ENCODE measurements around the gene LENG1.

The LENG1 gene

DNA sequence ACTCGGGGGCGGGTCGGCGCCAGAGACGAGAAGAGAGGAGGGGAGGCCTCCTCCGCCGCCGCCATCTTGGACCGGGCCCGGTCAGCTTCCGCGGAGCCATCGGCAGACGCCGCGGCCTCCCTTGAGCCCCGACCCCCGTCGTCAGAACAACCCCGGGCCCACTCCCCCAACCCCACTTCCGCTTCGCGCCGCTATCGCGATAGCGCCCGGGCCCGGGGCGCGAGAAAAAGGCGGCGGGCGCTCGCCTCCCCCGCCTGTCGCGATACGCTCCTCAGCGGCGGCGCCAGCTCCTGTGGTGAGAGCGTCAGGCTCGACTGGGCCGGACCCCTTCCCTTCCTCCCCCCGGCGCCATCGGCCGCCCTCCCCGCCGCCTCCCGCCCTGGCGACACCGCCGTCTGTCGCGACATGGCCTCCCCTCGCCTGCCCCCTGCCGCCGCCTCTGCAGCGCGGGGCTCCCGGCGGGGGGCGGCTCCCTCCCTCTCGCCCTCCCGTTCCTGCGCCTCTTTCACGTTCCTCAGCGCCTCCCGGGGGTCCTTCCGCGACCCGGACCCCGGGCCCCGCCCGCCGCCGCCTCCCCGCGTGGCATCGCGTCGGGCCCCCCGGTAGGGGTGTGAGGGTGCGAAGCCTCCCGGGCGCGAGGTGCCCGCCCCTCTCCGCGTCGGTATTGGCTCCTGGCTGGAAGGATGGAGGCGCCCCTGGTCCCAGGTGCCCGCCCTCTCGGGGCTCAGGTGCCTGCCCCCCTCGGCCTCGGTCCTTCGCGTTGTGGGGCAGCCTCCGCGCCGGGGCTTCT, 21.6 kb downstream of the LENG1 start, which contains the start of gene CNOT3:
CNOT3 (plus strand) TSS at position 64 of the 790 bp plus-strand sequence. CDS start 5,217 bp downstream, outside the sequence.
- Histone ChIP-seq H3K27me3 (ENCODE audit: low read depth, low read length) (no peaks in the 10 kb centered on the region), H3K27ac (ENCODE audit: low read length) (peak within 1 kb of the TSS; percentile 68), H4K20me1 (ENCODE audit: insufficient read depth, low read length) (peaks cover 42% of the 10 kb centered on the region), H2AFZ (ENCODE audit: low read depth, low read length) (peak within 1 kb of the TSS; percentile 80), H3K9me3 (ENCODE audit: insufficient read depth, low read length) (no peaks in the 10 kb centered on the region), H3K79me2 (ENCODE audit: low read length) (peaks cover 53% of the 10 kb centered on the region), H3K36me3 (replicated peaks; ENCODE audit: low read depth, low read length) (peaks cover 27% of the 10 kb centered on the region), H3K9ac (ENCODE audit: low read length) (peak within 1 kb of the TSS; percentile 97), H3K4me1 (ENCODE audit: low read length) (peaks cover 21% of the 10 kb centered on the region), H3K4me3 (ENCODE audit: low read length) (peak within 1 kb of the TSS; percentile 94), H3K4me2 (ENCODE audit: low read length) (peak within 1 kb of the TSS; percentile 87)
- no peak for TF ChIP-seq EZH2phosphoT487 (IDR thresholded peaks at IDR 0.05; ENCODE audit: low read depth)
- TF ChIP-seq, protein P1, sequence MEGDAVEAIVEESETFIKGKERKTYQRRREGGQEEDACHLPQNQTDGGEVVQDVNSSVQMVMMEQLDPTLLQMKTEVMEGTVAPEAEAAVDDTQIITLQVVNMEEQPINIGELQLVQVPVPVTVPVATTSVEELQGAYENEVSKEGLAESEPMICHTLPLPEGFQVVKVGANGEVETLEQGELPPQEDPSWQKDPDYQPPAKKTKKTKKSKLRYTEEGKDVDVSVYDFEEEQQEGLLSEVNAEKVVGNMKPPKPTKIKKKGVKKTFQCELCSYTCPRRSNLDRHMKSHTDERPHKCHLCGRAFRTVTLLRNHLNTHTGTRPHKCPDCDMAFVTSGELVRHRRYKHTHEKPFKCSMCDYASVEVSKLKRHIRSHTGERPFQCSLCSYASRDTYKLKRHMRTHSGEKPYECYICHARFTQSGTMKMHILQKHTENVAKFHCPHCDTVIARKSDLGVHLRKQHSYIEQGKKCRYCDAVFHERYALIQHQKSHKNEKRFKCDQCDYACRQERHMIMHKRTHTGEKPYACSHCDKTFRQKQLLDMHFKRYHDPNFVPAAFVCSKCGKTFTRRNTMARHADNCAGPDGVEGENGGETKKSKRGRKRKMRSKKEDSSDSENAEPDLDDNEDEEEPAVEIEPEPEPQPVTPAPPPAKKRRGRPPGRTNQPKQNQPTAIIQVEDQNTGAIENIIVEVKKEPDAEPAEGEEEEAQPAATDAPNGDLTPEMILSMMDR (IDR thresholded peaks at IDR 0.05; ENCODE audit: low read depth, low read length): no peak

DNA sequence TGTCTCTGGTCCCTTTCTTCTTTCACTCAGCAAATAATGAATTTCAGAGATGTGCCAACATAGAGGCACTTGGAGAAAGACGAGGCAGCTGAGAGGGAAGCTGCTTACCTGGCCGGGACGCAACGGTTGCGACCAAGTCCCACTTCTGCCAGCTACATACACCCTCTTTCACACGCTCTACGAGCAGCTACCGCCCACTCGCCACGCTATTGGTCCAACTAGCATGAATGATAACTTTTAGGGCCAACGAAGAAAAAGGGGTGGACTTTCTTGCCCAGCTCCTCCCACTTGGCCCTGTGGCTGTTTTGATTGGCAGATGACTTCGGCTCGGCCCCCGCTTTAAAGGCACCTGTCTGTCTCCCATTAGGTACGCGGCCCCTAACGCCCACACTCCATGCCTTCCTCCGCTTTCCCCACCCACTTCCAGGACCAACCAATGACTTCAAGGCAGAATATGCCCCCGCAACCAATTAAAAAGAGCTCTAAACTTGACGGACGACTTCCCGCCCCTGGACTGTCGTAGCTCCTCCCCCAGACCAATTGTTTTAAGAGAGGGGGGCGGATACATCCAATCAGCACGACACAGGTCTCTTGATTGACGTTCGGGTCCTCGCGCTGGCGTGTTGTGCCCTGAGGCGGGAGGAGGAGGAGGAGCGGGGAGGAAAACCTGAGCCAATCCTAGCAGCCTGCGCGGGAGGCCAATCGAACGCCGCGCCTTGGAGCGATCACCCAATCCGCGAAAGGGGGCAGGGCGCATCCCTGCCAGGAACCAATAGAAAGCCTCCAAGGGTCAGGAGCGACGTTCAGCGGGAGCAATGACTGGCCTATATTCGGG, 22.4 kb downstream of the LENG1 start:
- Histone ChIP-seq H3K4me1 (ENCODE audit: low read length) (peaks cover 21% of the 10 kb centered on the region), H3K9me3 (ENCODE audit: insufficient read depth, low read length) (no peaks in the 10 kb centered on the region), H3K27me3 (ENCODE audit: low read depth, low read length) (no peaks in the 10 kb centered on the region), H4K20me1 (ENCODE audit: insufficient read depth, low read length) (peaks cover 37% of the 10 kb centered on the region), H3K36me3 (replicated peaks; ENCODE audit: low read depth, low read length) (peaks cover 21% of the 10 kb centered on the region), H2AFZ (ENCODE audit: low read depth, low read length) (peak overlapping the region; percentile 80), H3K4me2 (ENCODE audit: low read length) (peak overlapping the region; percentile 87), H3K27ac (ENCODE audit: low read length) (no peak overlapping the region), H3K79me2 (ENCODE audit: low read length) (peaks cover 45% of the 10 kb centered on the region), H3K9ac (ENCODE audit: low read length) (peak overlapping the region; percentile 66), H3K4me3 (ENCODE audit: low read length) (peak overlapping the region; percentile 94)
- TF ChIP-seq EZH2phosphoT487 (IDR thresholded peaks at IDR 0.05; ENCODE audit: low read depth): no peak
- TF ChIP-seq, protein P1 (IDR thresholded peaks at IDR 0.05; ENCODE audit: low read depth, low read length): no peak

DNA sequence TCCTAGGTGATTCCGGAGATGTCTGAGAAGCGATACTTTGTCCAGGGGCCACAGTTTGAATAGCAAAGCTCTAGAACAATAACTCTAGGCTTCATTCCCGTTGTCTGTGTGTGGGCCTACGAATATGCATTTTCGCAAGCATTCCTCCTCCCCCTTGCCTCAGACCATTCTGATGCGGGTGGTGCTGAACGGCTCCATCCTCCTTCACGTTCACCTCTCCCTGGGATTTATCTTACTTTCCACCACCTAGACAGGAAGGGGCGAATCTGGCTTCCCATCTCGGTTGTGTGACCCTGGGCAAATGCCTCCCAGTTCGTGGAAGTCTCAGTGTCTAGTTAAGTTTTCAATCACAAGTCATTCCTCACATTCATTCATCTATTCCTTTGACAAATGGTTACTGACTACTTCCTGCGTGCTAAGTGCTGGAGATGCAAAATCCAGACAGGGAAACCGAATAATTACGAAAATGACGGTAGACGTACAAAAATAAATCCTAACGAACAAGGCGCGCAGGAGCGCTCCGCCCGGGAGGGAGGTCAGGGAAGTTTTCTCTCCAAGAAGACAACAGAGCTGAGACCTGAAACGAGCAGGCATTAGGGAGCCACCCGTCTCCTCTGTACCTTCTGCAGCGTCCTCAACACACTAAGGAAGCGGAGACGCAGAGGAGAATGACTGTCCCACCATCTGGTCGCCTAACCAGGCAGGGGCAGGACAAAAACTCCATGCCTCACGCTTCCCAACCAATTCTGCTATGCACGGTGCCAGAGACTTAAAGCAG, 23.2 kb downstream of the LENG1 start:
- Histone ChIP-seq H3K4me3 (ENCODE audit: low read length) (peak overlapping the region; percentile 83), H3K27me3 (ENCODE audit: low read depth, low read length) (no peaks in the 10 kb centered on the region), H3K9ac (ENCODE audit: low read length) (peak overlapping the region; percentile 66), H3K4me1 (ENCODE audit: low read length) (peaks cover 21% of the 10 kb centered on the region), H4K20me1 (ENCODE audit: insufficient read depth, low read length) (peaks cover 29% of the 10 kb centered on the region), H3K27ac (ENCODE audit: low read length) (no peak overlapping the region), H3K4me2 (ENCODE audit: low read length) (peak overlapping the region; percentile 87), H3K79me2 (ENCODE audit: low read length) (peaks cover 37% of the 10 kb centered on the region), H2AFZ (ENCODE audit: low read depth, low read length) (peak overlapping the region; percentile 80), H3K9me3 (ENCODE audit: insufficient read depth, low read length) (no peaks in the 10 kb centered on the region), H3K36me3 (replicated peaks; ENCODE audit: low read depth, low read length) (peaks cover 20% of the 10 kb centered on the region)
- no peak for TF ChIP-seq EZH2phosphoT487 (IDR thresholded peaks at IDR 0.05; ENCODE audit: low read depth)
- TF ChIP-seq, protein P1 (IDR thresholded peaks at IDR 0.05; ENCODE audit: low read depth, low read length): no peak

Measured in OCI-LY3 (cell line).